Measurements from ENCODE around the gene PLXND1.

GRCh38 chr3:129524081-129524480, 82.4 kb downstream of the PLXND1 start:
- TF ChIP-seq TAF1 (IDR thresholded peaks at IDR 0.05; ENCODE audit: low read depth) (no peak), NFIC (IDR thresholded peaks at IDR 0.05) (no peak), RAD21 (IDR thresholded peaks at IDR 0.05; ENCODE audit: low read depth) (no peak)
- TF ChIP-seq, protein P1, sequence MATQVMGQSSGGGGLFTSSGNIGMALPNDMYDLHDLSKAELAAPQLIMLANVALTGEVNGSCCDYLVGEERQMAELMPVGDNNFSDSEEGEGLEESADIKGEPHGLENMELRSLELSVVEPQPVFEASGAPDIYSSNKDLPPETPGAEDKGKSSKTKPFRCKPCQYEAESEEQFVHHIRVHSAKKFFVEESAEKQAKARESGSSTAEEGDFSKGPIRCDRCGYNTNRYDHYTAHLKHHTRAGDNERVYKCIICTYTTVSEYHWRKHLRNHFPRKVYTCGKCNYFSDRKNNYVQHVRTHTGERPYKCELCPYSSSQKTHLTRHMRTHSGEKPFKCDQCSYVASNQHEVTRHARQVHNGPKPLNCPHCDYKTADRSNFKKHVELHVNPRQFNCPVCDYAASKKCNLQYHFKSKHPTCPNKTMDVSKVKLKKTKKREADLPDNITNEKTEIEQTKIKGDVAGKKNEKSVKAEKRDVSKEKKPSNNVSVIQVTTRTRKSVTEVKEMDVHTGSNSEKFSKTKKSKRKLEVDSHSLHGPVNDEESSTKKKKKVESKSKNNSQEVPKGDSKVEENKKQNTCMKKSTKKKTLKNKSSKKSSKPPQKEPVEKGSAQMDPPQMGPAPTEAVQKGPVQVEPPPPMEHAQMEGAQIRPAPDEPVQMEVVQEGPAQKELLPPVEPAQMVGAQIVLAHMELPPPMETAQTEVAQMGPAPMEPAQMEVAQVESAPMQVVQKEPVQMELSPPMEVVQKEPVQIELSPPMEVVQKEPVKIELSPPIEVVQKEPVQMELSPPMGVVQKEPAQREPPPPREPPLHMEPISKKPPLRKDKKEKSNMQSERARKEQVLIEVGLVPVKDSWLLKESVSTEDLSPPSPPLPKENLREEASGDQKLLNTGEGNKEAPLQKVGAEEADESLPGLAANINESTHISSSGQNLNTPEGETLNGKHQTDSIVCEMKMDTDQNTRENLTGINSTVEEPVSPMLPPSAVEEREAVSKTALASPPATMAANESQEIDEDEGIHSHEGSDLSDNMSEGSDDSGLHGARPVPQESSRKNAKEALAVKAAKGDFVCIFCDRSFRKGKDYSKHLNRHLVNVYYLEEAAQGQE (IDR thresholded peaks at IDR 0.05; ENCODE audit: low read depth) = no peak

Measured in Ishikawa (cell line).